GM12892 (cell line): ENCODE results near the gene KCTD17.

Source experiments
- POLR2A ChIP-seq: IDR thresholded peaks from 2 replicates; pipeline ENCODE4 v1.6.1; 2011; ENCODE audit warnings: low read depth, low read length, control low read depth
- POLR2AphosphoS5 ChIP-seq: IDR thresholded peaks from 2 replicates; pipeline ENCODE4 v1.6.1; 2011; ENCODE audit warnings: low read depth, low read length, control low read depth
- TAF1 ChIP-seq: IDR thresholded peaks from 2 replicates; pipeline ENCODE4 v1.6.1; 2011; ENCODE audit warnings: low read depth, mild to moderate bottlenecking, control low read depth, low read length, borderline replicate concordance

GRCh38 chr22:37070744-37071143 lies 19.2 kb downstream of the KCTD17 start:
- TF ChIP-seq POLR2A (no peak), POLR2AphosphoS5 (no peak), TAF1 (no peak)
